Urinary bladder (tissue), 4 donors: Measurements from ENCODE around the gene ST8SIA1. TPM values are rescaled to one million over a fixed set of nuclear protein-coding genes. Genes with fewer than 3 reads are reported as not detected.
"Not testable (repeated sequence)": the region's sequence is repeated elsewhere in the genome, so short reads cannot be mapped to it uniquely, and the experiment has no call there.

Experiments
- DNase-seq: peaks from one replicate; pipeline ENCODE4 v3.0.0-alpha.2; 2015; ENCODE audit errors: extremely low spot score
- H3K27ac ChIP-seq: one replicate; pipeline ENCODE4 v1.5.1; 2013; ENCODE audit warnings: low read depth, mild to moderate bottlenecking, moderate library complexity
- H3K36me3 ChIP-seq: one replicate; pipeline ENCODE4 v1.6.1; 2013; ENCODE audit warnings: mild to moderate bottlenecking, moderate library complexity; ENCODE audit not compliant: insufficient read depth
- H3K4me1 ChIP-seq: one replicate; pipeline ENCODE4 v1.6.1; 2013; ENCODE audit warnings: mild to moderate bottlenecking, moderate library complexity; ENCODE audit not compliant: insufficient read depth
- H3K4me3 ChIP-seq: one replicate; pipeline ENCODE4 v1.5.1; 2013; ENCODE audit warnings: low read depth, low read length
- WGBS: extraction: QIAGEN DNeasy Blood & Tissue Kit; methylation state at CpG from one replicate; pipeline ENCODE4 v1.1.7; 2013; 5-methylcytosine and 5-hydroxymethylcytosine counted together
- polyA plus RNA-seq: library from polyadenylated mRNA; stranded (reverse); fragments of 200-250 nt; gene quantifications from one replicate; pipeline ENCODE4 v1.2.3, GENCODE V29; 2013
- total RNA-seq: library from RNA; depleted of rRNA; stranded (reverse); fragments of >200 nt; gene quantifications from one replicate; pipeline ENCODE4 v1.2.3, GENCODE V29; 2014
- donor health status: healthy with polysubstance abuse.
- donor health status: healthy.

The ST8SIA1 gene
- total RNA-seq, result 19.8 TPM
- 22.3 TPM for polyA plus RNA-seq

DNA sequence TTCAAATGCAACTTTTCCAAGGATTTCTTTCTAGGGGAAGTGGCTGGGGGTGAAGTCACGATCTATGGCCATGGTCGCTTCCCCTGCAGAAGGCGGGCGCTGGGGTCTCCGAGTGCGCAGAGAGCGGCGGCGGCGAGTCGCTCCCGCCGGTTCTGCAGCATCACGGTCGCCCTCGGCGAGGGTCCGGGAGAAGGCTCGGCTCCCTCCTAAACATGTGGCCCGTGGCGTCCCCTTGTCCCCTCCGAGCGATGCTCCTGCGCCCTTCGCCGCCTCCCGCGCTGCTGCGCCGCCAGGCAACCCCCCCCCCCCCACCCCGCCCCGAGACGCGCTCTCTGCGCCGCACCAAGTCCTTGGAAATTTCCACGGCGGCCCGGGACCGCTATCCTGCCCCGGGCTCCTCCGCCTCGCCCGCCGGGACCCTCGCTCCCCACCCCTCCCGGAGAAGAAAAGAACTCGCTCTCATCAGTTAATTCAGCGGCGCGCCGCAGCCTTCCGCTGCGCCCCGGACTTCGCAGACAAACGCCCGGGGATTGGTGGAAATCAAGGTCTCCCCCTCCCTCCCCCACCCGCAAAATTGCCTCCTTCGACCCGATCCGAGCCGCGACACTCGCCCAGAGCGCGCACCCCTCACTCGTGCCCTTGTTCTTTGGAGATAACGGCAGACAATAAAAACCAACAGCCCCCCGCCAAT lies at the start of gene ST8SIA1:
TSS of gene ST8SIA1 (minus strand) at position 298 of the 691 bp plus-strand sequence. CDS start 475 bp downstream, outside the sequence.
- Histone ChIP-seq H3K36me3 (no peaks in the 10 kb centered on the region), H3K4me1 (no peaks in the 10 kb centered on the region), H3K27ac (peak within 1 kb of the TSS; percentile 0), H3K4me3 (peak within 1 kb of the TSS; percentile 72)
- no peak for DNase-seq
- 1% methylated on average over 70 of the region's 70 CpGs for WGBS

- no peaks in the 10 kb centered on the region for H3K36me3 ChIP-seq
- no peak overlapping the region for H3K27ac ChIP-seq
- H3K4me3 ChIP-seq, result no peak overlapping the region
- no peak for DNase-seq
- H3K4me1 ChIP-seq, result no peaks in the 10 kb centered on the region
- WGBS, result 89% methylated on average over 3 of the region's 3 CpGs
Observed at GRCh38 chr12:22380031-22380430, 45.5 kb upstream of the ST8SIA1 start.

- no peaks in the 10 kb centered on the region for H3K4me1 ChIP-seq
- 46% methylated on average over 4 of the region's 4 CpGs for WGBS
- DNase-seq, result no peak
Observed at GRCh38 chr12:22377731-22378496, 43.4 kb upstream of the ST8SIA1 start.

GRCh38 chr12:22376596-22377150 lies 42.2 kb upstream of the ST8SIA1 start:
- DNase-seq, H3K4me1 ChIP-seq, H3K4me3 ChIP-seq, H3K27ac ChIP-seq, H3K36me3 ChIP-seq: not testable (repeated sequence)
- WGBS, result 97% methylated on average over 44 of the region's 44 CpGs

More at GRCh38 chr12:22377731-22378496, 43.4 kb upstream of the ST8SIA1 start:
- H3K36me3 ChIP-seq, result no peaks in the 10 kb centered on the region
- no peak overlapping the region for H3K27ac ChIP-seq
- no peak overlapping the region for H3K4me3 ChIP-seq

GRCh38 chr12:22374508-22374907 lies 40.0 kb upstream of the ST8SIA1 start:
- no peak overlapping the region for H3K27ac ChIP-seq
- DNase-seq, result no peak
- 64% methylated on average over 2 of the region's 2 CpGs for WGBS
- H3K36me3 ChIP-seq, result no peaks in the 10 kb centered on the region
- H3K4me3 ChIP-seq, result no peak overlapping the region
- H3K4me1 ChIP-seq, result no peaks in the 10 kb centered on the region

GRCh38 chr12:22372277-22372837 lies 37.9 kb upstream of the ST8SIA1 start:
- Histone ChIP-seq H3K27ac (no peak overlapping the region), H3K36me3 (no peaks in the 10 kb centered on the region), H3K4me1 (no peaks in the 10 kb centered on the region), H3K4me3 (no peak overlapping the region)
- DNase-seq, result no peak

DNA sequence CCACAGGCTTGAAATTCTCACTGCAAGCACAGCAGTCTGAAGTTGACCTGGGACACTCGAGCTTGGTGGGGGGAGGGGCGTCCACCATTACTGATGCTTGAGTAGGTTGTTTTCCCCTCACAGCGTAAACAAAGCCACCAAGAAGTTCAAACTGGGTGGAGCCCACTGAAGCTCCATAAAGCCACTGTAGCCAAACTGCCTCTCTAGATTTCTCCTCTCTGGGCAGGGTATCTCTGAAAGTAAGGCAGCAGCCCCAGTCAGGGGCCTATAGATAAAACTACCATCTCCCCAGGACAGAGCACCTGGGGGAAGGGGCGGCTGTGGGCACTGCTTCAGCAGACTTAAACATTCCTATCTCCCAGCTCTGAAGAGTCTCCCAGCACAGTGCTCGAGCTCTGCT lies 31.7 kb upstream of the ST8SIA1 start:
- H3K27ac ChIP-seq, result no peak overlapping the region
- no peak overlapping the region for H3K4me3 ChIP-seq
- no peak for DNase-seq
- H3K36me3 ChIP-seq, result no peaks in the 10 kb centered on the region
- H3K4me1 ChIP-seq, result no peaks in the 10 kb centered on the region
- WGBS, result 76% methylated on average over 5 of the region's 5 CpGs

GRCh38 chr12:22361785-22362184 lies 27.3 kb upstream of the ST8SIA1 start:
- no peak for DNase-seq
- Histone ChIP-seq H3K4me1 (no peaks in the 10 kb centered on the region), H3K4me3 (no peak overlapping the region), H3K36me3 (no peaks in the 10 kb centered on the region), H3K27ac (no peak overlapping the region)
- 89% methylated on average over 4 of the region's 4 CpGs for WGBS

GRCh38 chr12:22360774-22361173 lies 26.3 kb upstream of the ST8SIA1 start:
- no peak for DNase-seq

GRCh38 chr12:22357531-22357930 lies 23.0 kb upstream of the ST8SIA1 start:
- Histone ChIP-seq H3K4me3 (no peak overlapping the region), H3K27ac (no peak overlapping the region), H3K4me1 (no peaks in the 10 kb centered on the region), H3K36me3 (no peaks in the 10 kb centered on the region)
- 96% methylated on average over 3 of the region's 3 CpGs for WGBS
- no peak for DNase-seq

More at GRCh38 chr12:22360774-22361173, 26.3 kb upstream of the ST8SIA1 start:
- Histone ChIP-seq H3K4me3 (no peak overlapping the region), H3K36me3 (no peaks in the 10 kb centered on the region), H3K27ac (no peak overlapping the region), H3K4me1 (no peaks in the 10 kb centered on the region)
- WGBS, result 82% methylated on average over 5 of the region's 5 CpGs

- DNase-seq, result no peak
- 83% methylated on average over 1 of the region's 1 CpG for WGBS
- H3K4me3 ChIP-seq, result no peak overlapping the region
Observed at GRCh38 chr12:22356231-22356630, 21.7 kb upstream of the ST8SIA1 start.

GRCh38 chr12:22355011-22355580 lies 20.6 kb upstream of the ST8SIA1 start:
- Histone ChIP-seq H3K4me1 (no peaks in the 10 kb centered on the region), H3K27ac (no peak overlapping the region), H3K36me3 (no peaks in the 10 kb centered on the region), H3K4me3 (no peak overlapping the region)
- WGBS, result 82% methylated on average over 5 of the region's 5 CpGs
- no peak for DNase-seq

More at GRCh38 chr12:22356231-22356630, 21.7 kb upstream of the ST8SIA1 start:
- no peaks in the 10 kb centered on the region for H3K36me3 ChIP-seq
- no peak overlapping the region for H3K27ac ChIP-seq
- H3K4me1 ChIP-seq, result no peaks in the 10 kb centered on the region

GRCh38 chr12:22353615-22354325 lies 19.3 kb upstream of the ST8SIA1 start:
- H3K36me3 ChIP-seq, result no peaks in the 10 kb centered on the region
- no peak for DNase-seq
- WGBS, result 95% methylated on average over 1 of the region's 1 CpG
- no peak overlapping the region for H3K4me3 ChIP-seq
- no peak overlapping the region for H3K27ac ChIP-seq
- no peaks in the 10 kb centered on the region for H3K4me1 ChIP-seq
